ENCODE measurements around the gene MACO1. TPM values are rescaled to one million over a fixed set of nuclear protein-coding genes. Genes with fewer than 3 reads are reported as not detected.

Gene MACO1
- total RNA-seq, 6 donors from 2014 or later = 12.6 to 27.2 (median 16.9) TPM

DNA sequence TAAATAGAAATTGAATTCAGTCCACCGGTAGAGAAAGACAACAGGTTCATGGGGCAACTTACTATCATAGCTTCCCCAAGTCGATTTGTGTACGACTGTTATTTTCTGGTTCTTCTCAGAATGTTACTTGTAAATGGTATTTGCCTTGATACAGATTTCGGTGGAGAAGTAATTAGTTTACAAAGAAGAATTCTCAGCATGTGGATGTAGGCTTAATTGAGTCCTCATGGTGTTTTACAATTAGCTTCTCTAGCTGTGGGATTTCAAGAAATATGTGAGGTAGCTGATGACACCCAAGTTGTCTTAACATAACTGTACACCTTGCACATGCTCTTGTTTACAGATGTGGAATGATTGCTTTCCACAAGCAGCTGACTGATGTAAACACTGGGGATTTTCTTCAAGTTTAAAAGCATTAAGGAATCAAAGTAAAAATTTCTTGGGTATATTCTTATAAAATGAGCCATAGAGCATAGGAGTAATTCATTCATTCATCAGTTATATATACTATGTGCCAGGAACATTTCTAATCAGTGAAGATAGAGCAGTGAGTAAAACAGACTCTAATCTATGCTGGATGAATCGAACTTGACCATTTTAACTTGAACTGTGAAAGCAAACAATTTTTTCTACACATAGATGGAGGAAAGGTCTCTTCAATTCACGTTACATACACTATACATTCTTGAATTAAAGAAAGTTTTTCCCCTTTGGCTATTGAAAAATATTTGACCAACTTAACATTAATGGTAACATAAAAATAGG, 1.4 kb downstream of the MACO1 start:
- TF ChIP-seq POLR2A (IDR thresholded peaks at IDR 0.05) (no peak), EP300 (IDR thresholded peaks at IDR 0.05) (no peak), POLR2AphosphoS5 (IDR thresholded peaks at IDR 0.05) (no peak)

GRCh38 chr1:25432749-25433388, 2.2 kb downstream of the MACO1 start:
- H3K27me3 ChIP-seq = no peaks in the 10 kb centered on the region

More for the DNA sequence above, 1.4 kb downstream of the MACO1 start:
- Histone ChIP-seq H3K9me3 (no peaks in the 10 kb centered on the region), H3K36me3 (peaks cover 0 to 2% (median 0%) of the 10 kb centered on the region in 4 donors), H3K27ac (peak overlapping the region; percentile 87 to 97 (median 94)), H3K4me1 (peaks cover 46 to 62% (median 51%) of the 10 kb centered on the region in 4 donors), H3K4me3 (peak overlapping the region in 3 of 4 donors; percentile 94 to 97 (median 94)), H3K27me3 (no peaks in the 10 kb centered on the region)
- 18 to 19% methylated on average over 6 of the region's 6 CpGs for WGBS, 2 donors
- ATAC-seq (ENCODE audit: low FRiP score in 2 of 2) = no peak
- no peak for DNase-seq

DNA sequence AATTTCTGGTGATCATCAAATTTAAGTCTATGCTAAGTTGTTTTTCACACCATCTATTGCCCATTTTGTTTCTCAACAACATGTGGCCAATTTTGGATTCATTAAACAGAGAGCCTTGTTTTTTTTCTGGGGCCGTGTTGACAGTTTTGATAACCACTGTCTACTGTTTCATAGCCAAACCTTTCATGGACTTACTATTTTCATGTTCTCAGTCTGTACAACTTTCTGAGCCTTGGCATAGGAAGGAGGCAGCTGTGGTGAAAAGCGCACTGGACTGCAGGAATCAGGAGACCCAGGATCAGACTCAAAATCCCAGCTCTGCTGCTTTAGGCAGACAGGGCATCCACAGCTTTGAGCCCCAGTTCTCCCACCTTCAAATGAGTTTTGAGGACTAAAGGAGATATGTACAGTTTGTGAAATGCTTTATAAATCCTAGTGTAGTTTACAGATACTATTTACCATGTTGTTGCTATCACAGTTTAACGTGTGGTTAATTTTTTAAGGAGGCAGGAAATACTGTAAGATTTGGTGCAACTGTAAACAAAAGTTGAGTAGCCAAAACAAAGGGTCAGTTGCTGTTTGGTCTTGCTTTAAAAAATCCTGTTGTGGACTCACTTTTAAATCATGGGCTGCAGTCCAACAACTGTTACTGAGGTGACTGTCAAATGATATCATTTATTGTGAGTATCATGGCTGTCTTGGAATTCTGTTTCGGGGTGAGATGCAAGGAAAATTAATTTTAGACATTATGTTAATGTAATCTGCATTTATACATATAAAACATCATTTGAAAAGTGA, 2.9 kb downstream of the MACO1 start:
- Histone ChIP-seq H3K27me3 (no peaks in the 10 kb centered on the region), H3K4me3 (no peak overlapping the region), H3K4me1 (peaks cover 46 to 62% (median 51%) of the 10 kb centered on the region in 4 donors), H3K27ac (peak overlapping the region in 2 of 4 donors; percentile 35 to 58), H3K9me3 (no peaks in the 10 kb centered on the region), H3K36me3 (peaks cover 0 to 2% (median 0%) of the 10 kb centered on the region in 4 donors)
- 41 to 57% methylated on average over 4 of the region's 4 CpGs for WGBS, 2 donors
- TF ChIP-seq POLR2A (IDR thresholded peaks at IDR 0.05) = no peak
- TF ChIP-seq CTCF (IDR thresholded peaks at IDR 0.05) = no peak
- no peak for TF ChIP-seq EP300 (IDR thresholded peaks at IDR 0.05)
- no peak for TF ChIP-seq POLR2AphosphoS5 (IDR thresholded peaks at IDR 0.05)
- ATAC-seq (ENCODE audit: low FRiP score in 2 of 2) (no peak), DNase-seq (no peak)

More at GRCh38 chr1:25432749-25433388, 2.2 kb downstream of the MACO1 start:
- no peak overlapping the region for H3K4me3 ChIP-seq
- no peaks in the 10 kb centered on the region for H3K9me3 ChIP-seq
- peak overlapping the region in 1 of 4 donors; percentile 35 for H3K27ac ChIP-seq
- TF ChIP-seq CTCF (IDR thresholded peaks at IDR 0.05) = no peak
- TF ChIP-seq POLR2AphosphoS5 (IDR thresholded peaks at IDR 0.05) = no peak
- no peak for TF ChIP-seq EP300 (IDR thresholded peaks at IDR 0.05)
- TF ChIP-seq POLR2A (IDR thresholded peaks at IDR 0.05) = no peak
- H3K4me1 ChIP-seq = peaks cover 46 to 62% (median 51%) of the 10 kb centered on the region in 4 donors
- DNase-seq (no peak), ATAC-seq (ENCODE audit: low FRiP score in 2 of 2) (no peak)
- 76 to 78% methylated on average over 6 of the region's 6 CpGs for WGBS, 2 donors
- peaks cover 0 to 2% (median 0%) of the 10 kb centered on the region in 4 donors for H3K36me3 ChIP-seq

- ATAC-seq (ENCODE audit: low FRiP score in 2 of 2) = no peak
- H3K4me3 ChIP-seq = peak overlapping the region in 1 of 4 donors; percentile 6
- H3K27me3 ChIP-seq = no peaks in the 10 kb centered on the region
- peak overlapping the region; percentile 3 to 62 (median 26) for H3K27ac ChIP-seq
- no peak for DNase-seq
- no peaks in the 10 kb centered on the region for H3K9me3 ChIP-seq
- H3K36me3 ChIP-seq = peaks cover 0 to 2% (median 0%) of the 10 kb centered on the region in 4 donors
- TF ChIP-seq EP300 (IDR thresholded peaks at IDR 0.05) (no peak), POLR2A (IDR thresholded peaks at IDR 0.05) (no peak), POLR2AphosphoS5 (IDR thresholded peaks at IDR 0.05) (no peak), CTCF (IDR thresholded peaks at IDR 0.05) (no peak)
- WGBS, 2 donors = 7 to 11% methylated on average over 4 of the region's 4 CpGs
- H3K4me1 ChIP-seq = peaks cover 46 to 54% (median 46%) of the 10 kb centered on the region in 4 donors
These were observed 4.9 kb downstream of the MACO1 start for GRCh38 chr1:25435397-25436108.

All from upper lobe of left lung (tissue), 6 donors.